Fibroblast of lung (primary cell): ENCODE results near the gene EPN3. TPM values are rescaled to one million over a fixed set of nuclear protein-coding genes. Genes with fewer than 3 reads are reported as not detected.

Experiments
- DNase-seq, 2 donors: peaks; one replicate each; pipeline versions ENCODE4 v3.0.0 to v3.0.0-alpha.2; 2010; ENCODE audit warnings: low read depth in 2 of 2
- H2AFZ ChIP-seq: 2 replicates; pipeline ENCODE4 v1.5.1; 2012; ENCODE audit warnings: low read length, control low read depth, inconsistent platforms
- H3K27ac ChIP-seq: 2 replicates; pipeline ENCODE4 v1.5.1; 2011; ENCODE audit warnings: low read length, control low read depth; ENCODE audit not compliant: insufficient read depth
- H3K27me3 ChIP-seq: 2 replicates; pipeline ENCODE4 v1.5.1; 2011; ENCODE audit warnings: mild to moderate bottlenecking, low read length; ENCODE audit not compliant: control insufficient read depth, insufficient read depth
- H3K36me3 ChIP-seq: 2 replicates; pipeline ENCODE4 v1.5.1; 2011; ENCODE audit warnings: low read length; ENCODE audit not compliant: control insufficient read depth, insufficient read depth
- H3K4me1 ChIP-seq: 2 replicates; pipeline ENCODE4 v1.5.1; 2011; ENCODE audit warnings: low read length; ENCODE audit not compliant: control insufficient read depth, insufficient read depth; ENCODE audit errors: extremely low read depth
- H3K4me2 ChIP-seq: 2 replicates; pipeline ENCODE4 v1.5.1; 2011; ENCODE audit warnings: low read length, control low read depth; ENCODE audit not compliant: insufficient read depth; ENCODE audit errors: extremely low read depth
- H3K4me3 ChIP-seq, 4 experiments: fragments of 200-600 bp in 1 of 4; sonication (generic) in 1 of 4; replicated peaks in 1 of 4; 2 replicates each; pipeline ENCODE4 v1.5.1; 2011 to 2016; ENCODE audit warnings: low read length in 4 of 4, low read depth in 3 of 4, mild to moderate bottlenecking in 3 of 4, control low read depth in 2 of 4, inconsistent platforms in 1 of 4, mixed read lengths in 1 of 4; ENCODE audit not compliant: insufficient read depth in 1 of 4; ENCODE audit errors: control extremely low read depth in 1 of 4
- H3K79me2 ChIP-seq: 2 replicates; pipeline ENCODE4 v1.5.1; 2012; ENCODE audit warnings: mild to moderate bottlenecking, low read length, inconsistent platforms; ENCODE audit not compliant: control insufficient read depth, insufficient read depth
- H3K9ac ChIP-seq: 2 replicates; pipeline ENCODE4 v1.5.1; 2011; ENCODE audit warnings: mild to moderate bottlenecking, low read length, control low read depth; ENCODE audit not compliant: insufficient read depth
- H3K9me3 ChIP-seq: 2 replicates; pipeline ENCODE4 v1.5.1; 2012; ENCODE audit warnings: low read depth, low read length; ENCODE audit not compliant: control insufficient read depth, insufficient read depth
- H4K20me1 ChIP-seq: 2 replicates; pipeline ENCODE4 v1.5.1; 2011; ENCODE audit warnings: low read length; ENCODE audit not compliant: control insufficient read depth, insufficient read depth; ENCODE audit errors: extremely low read depth
- EZH2 ChIP-seq: IDR thresholded peaks from 2 replicates; pipeline ENCODE4 v1.5.1; 2012; ENCODE audit warnings: low read length, control low read depth, mild to moderate bottlenecking; ENCODE audit errors: missing control alignments
- polyA plus RNA-seq, 2 donors: library from polyadenylated mRNA; depleted of rRNA in 1 of 2; stranded (reverse) in 1 of 2; unstranded in 1 of 2; fragments of >200 nt; gene quantifications; 2 replicates each; pipeline ENCODE4 v1.2.1, GENCODE V29; 2011 to 2012; ENCODE audit warnings: missing spikeins in 1 of 2
- total RNA-seq: library from RNA; depleted of rRNA; stranded (reverse); fragments of >200 nt; gene quantifications from 2 replicates; pipeline ENCODE4 v1.2.1, GENCODE V29; 2014
- TF ChIP-seq, protein P1 (sequence below), 2 donors: IDR thresholded peaks in 1 of 2; conservative IDR thresholded peaks in 1 of 2; 1 replicate in 1 of 2; 2 replicates in 1 of 2; pipeline ENCODE4 v1.5.1; 2011 to 2012; ENCODE audit warnings: low read length in 2 of 2, control low read depth in 1 of 2, inconsistent platforms in 1 of 2, low read depth in 1 of 2, mild to moderate bottlenecking in 1 of 2

The EPN3 gene
- total and polyA plus RNA-seq, 2 donors (not counting 1 experiment from before 2014, with no cell fraction given) = not detected

DNA sequence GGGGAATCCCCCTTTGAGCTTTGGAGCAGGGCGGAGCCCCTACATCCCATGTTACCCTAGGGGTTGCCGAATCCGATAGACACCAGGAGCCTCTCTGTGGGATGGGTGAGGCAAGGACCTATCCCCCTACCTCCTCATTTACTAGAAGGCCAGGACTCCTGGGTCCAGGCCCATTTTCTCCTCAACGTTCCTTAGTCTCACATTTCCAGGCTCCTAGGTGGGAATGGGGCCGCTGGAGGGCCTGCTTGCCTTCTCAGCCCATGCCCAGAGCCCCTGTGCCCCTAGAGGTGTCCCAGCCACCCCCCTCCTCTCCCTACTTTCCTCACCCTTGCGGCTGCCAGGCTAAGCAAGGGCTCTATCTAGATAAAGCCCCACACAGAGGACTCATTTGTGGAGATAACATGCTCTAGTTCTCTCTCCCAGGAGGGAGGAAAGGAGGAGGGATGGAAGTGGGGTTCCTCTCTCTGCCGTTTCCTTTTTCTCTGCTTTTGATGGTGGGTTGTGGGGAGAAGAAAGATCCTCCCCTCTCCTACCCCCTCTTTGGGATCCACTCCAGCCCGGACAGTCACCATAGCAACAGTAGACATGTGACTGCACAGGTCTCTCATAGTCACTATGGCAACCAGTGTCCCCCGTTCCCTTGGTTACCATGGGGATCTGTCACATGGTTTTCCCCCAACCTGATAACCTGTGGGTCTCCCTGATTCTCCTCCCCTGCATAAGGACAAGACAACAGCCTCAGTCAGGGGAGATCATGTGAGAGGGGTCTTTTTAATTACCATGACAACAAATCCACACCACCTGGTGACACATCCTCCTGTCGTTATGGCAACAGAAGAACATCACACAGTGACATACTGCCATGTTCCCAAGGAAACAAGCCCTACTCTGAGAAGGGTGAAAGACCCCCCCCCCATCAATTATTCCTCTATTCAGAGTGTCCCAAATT lies 33.1 kb downstream of the EPN3 start:
- no peak overlapping the region for H3K27ac ChIP-seq
- H3K4me1 ChIP-seq = peaks cover 10% of the 10 kb centered on the region
- H3K27me3 ChIP-seq = peaks cover 40% of the 10 kb centered on the region
- no peak overlapping the region for H3K4me3 ChIP-seq
- H4K20me1 ChIP-seq = no peaks in the 10 kb centered on the region
- no peak overlapping the region for H2AFZ ChIP-seq
- DNase-seq = no peak
- H3K36me3 ChIP-seq = no peaks in the 10 kb centered on the region
- peak overlapping the region; percentile 64 for H3K4me2 ChIP-seq
- no peaks in the 10 kb centered on the region for H3K9me3 ChIP-seq
- H3K9ac ChIP-seq = no peak overlapping the region
- no peaks in the 10 kb centered on the region for H3K79me2 ChIP-seq
- TF ChIP-seq, protein P1, sequence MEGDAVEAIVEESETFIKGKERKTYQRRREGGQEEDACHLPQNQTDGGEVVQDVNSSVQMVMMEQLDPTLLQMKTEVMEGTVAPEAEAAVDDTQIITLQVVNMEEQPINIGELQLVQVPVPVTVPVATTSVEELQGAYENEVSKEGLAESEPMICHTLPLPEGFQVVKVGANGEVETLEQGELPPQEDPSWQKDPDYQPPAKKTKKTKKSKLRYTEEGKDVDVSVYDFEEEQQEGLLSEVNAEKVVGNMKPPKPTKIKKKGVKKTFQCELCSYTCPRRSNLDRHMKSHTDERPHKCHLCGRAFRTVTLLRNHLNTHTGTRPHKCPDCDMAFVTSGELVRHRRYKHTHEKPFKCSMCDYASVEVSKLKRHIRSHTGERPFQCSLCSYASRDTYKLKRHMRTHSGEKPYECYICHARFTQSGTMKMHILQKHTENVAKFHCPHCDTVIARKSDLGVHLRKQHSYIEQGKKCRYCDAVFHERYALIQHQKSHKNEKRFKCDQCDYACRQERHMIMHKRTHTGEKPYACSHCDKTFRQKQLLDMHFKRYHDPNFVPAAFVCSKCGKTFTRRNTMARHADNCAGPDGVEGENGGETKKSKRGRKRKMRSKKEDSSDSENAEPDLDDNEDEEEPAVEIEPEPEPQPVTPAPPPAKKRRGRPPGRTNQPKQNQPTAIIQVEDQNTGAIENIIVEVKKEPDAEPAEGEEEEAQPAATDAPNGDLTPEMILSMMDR (conservative IDR thresholded peaks at IDR 0.05 in 1 of 2, IDR thresholded peaks at IDR 0.05 in 1 of 2; ENCODE audit: low read depth in 1 of 2, low read length in 2 of 2) = no peak
- no peak for TF ChIP-seq EZH2

DNA sequence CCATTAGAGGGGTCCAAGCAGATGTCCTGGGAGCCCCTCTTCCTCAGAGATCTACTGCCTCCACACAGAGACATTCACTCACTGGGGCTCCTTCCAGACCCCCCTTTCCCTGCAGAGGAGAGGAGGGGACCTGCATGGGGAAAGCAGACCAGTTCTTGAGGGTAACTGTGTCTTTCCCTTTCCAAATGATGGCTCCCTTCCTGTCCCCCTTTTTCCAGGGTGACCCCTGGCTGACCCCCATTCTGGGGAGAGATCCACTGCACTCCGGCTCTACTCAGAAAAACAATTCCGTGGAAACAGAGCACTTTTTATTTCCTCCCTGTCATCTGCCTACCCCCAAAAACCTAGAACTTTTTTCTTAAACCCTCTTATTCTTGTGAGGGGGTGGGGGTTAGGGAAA lies 34.4 kb downstream of the EPN3 start:
- TF ChIP-seq, protein P1 (conservative IDR thresholded peaks at IDR 0.05 in 1 of 2, IDR thresholded peaks at IDR 0.05 in 1 of 2; ENCODE audit: low read depth in 1 of 2, low read length in 2 of 2) = no peak
- no peak for TF ChIP-seq EZH2
- peaks cover 10% of the 10 kb centered on the region for H3K4me1 ChIP-seq
- peaks cover 36% of the 10 kb centered on the region for H3K27me3 ChIP-seq

DNA sequence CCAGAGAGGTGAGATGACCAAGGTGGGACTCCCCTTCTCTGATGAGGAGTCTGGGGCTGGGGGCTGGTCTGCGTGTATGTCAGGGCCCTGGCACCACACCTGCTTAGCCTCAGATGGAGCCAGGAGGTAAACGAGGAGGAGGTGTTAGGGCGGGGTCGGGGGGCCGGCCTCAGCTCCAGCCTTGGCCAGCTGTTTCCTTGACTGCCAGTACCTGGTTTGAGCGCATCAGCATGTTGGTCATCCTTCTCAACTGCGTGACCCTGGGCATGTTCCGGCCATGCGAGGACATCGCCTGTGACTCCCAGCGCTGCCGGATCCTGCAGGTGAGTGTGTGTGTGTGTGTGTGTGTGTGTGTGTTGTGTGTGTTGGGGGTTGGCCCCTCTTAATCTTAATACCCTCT lies 36.1 kb downstream of the EPN3 start:
- DNase-seq = no peak
- no peak overlapping the region for H2AFZ ChIP-seq

More for the DNA sequence above, 34.4 kb downstream of the EPN3 start:
- Histone ChIP-seq H3K27ac (no peak overlapping the region), H2AFZ (no peak overlapping the region), H3K79me2 (no peaks in the 10 kb centered on the region), H3K4me2 (no peak overlapping the region), H3K9me3 (no peaks in the 10 kb centered on the region), H3K36me3 (no peaks in the 10 kb centered on the region), H3K4me3 (no peak overlapping the region), H3K9ac (no peak overlapping the region), H4K20me1 (no peaks in the 10 kb centered on the region)
- DNase-seq = no peak

More for the DNA sequence above, 36.1 kb downstream of the EPN3 start:
- H3K36me3 ChIP-seq = no peaks in the 10 kb centered on the region
- H4K20me1 ChIP-seq = no peaks in the 10 kb centered on the region
- H3K27ac ChIP-seq = no peak overlapping the region
- no peak for TF ChIP-seq EZH2
- TF ChIP-seq, protein P1 (conservative IDR thresholded peaks at IDR 0.05 in 1 of 2, IDR thresholded peaks at IDR 0.05 in 1 of 2; ENCODE audit: low read depth in 1 of 2, low read length in 2 of 2) = no peak
- H3K27me3 ChIP-seq = peaks cover 19% of the 10 kb centered on the region
- no peaks in the 10 kb centered on the region for H3K9me3 ChIP-seq
- H3K4me2 ChIP-seq = no peak overlapping the region
- H3K4me3 ChIP-seq = no peak overlapping the region
- peaks cover 10% of the 10 kb centered on the region for H3K4me1 ChIP-seq
- H3K79me2 ChIP-seq = no peaks in the 10 kb centered on the region
- H3K9ac ChIP-seq = no peak overlapping the region
